Ovary (tissue), 3 donors: Measurements from ENCODE around the gene SUPT4H1.

Experiments
- CTCF ChIP-seq, 3 donors: fragments of 450-650 bp in 2 of 3; fragments of 200-600 bp in 1 of 3; IDR thresholded peaks; one replicate each; pipeline versions ENCODE4 v1.5.1 to v1.8.0; 2016 to 2022; ENCODE audit warnings: antibody characterized with exemption in 3 of 3, mild to moderate bottlenecking in 1 of 3
- POLR2A ChIP-seq: fragments of 450-650 bp; IDR thresholded peaks from one replicate; pipeline ENCODE4 v1.6.1; 2017; ENCODE audit warnings: antibody characterized with exemption, mild to moderate bottlenecking, moderate library complexity
- donor health status: DM: no; HTN: no; CAD: no.

GRCh38 chr17:58308173-58308984, 43.6 kb downstream of the SUPT4H1 start:
- TF ChIP-seq CTCF (IDR thresholded peaks at IDR 0.05): no peak
- TF ChIP-seq POLR2A: no peak
